ENCODE data around the gene ITGB5.

DNA sequence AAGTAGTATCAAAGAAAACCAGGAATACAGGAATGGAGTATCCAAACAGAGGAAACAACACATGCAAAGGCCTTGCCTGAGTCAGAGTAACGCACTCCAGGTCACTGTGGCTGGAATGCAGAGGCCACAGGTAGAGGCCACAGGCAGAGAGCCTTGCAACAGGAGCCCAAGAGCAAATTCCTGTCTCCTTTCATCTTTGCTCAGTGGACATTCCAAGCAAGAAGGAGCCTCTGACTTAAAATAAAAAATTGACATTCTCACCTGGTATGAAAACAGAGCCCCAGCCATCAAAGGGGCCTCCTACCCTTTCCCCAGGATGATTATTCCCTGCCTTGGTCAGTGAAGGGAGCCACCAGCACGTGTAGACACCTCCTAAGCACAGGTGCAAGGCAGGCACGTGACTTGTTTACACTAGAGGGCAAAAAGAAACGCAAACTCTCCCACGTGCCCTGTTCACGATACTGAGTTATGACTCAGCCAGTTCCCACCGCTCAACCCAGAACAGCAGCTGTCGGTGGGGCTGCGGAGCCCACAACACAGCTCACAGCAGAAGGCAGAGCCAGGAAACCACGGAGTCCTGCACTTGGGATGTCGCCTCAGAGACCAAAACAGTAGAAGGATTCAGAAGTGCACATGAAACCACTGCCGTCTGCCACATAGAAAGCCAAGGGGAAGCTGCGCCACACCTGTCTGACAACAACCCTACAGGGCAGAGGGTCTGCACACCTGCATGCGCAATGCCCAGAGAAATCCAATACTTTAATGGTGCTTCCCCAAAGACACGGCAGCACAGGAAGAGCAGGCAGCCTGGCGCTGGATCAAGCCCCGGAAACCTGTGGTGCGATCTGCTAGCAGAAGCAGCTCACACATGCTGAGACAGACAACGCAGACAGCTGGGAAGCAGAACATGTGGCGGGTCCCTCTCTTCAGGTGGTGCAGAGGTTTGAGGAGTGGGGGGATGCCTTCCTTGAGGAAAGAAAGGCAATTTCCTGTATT is 52.1 kb downstream of the ITGB5 start:
- TF ChIP-seq EZH2phosphoT487 (IDR thresholded peaks at IDR 0.05; ENCODE audit: insufficient read depth, low read depth) (no peak), EZH2 (IDR thresholded peaks at IDR 0.05; ENCODE audit: insufficient read depth, poor library complexity, severe bottlenecking) (no peak)
